Lower lobe of right lung (tissue), 2 donors: ENCODE results near the gene HOXC5. TPM values are rescaled to one million over a fixed set of nuclear protein-coding genes. Genes with fewer than 3 reads are reported as not detected.
"Not testable (repeated sequence)": the region's sequence is repeated elsewhere in the genome, so short reads cannot be mapped to it uniquely, and the experiment has no call there.

Source experiments
- ATAC-seq, 2 donors: fragments of 200-7000 bp; cut with Tn5 transposase; one replicate each; pipeline ENCODE4 v1.9.1; 2020 to 2022; ENCODE audit warnings: mild to moderate bottlenecking in 2 of 2, moderate library complexity in 2 of 2
- DNase-seq: peaks from one replicate; pipeline ENCODE4 v3.0.0-alpha.2; 2020
- H3K27ac ChIP-seq: fragments of 200-600 bp; one replicate; pipeline ENCODE4 v1.8.0; 2022
- H3K27me3 ChIP-seq: fragments of 200-600 bp; one replicate; pipeline ENCODE4 v1.8.0; 2022; ENCODE audit warnings: low read depth
- H3K36me3 ChIP-seq: fragments of 200-600 bp; one replicate; pipeline ENCODE4 v1.8.0; 2022; ENCODE audit warnings: mild to moderate bottlenecking
- H3K4me1 ChIP-seq: fragments of 200-600 bp; one replicate; pipeline ENCODE4 v1.8.0; 2022
- H3K4me3 ChIP-seq: fragments of 200-600 bp; one replicate; pipeline ENCODE4 v1.8.0; 2022; ENCODE audit warnings: mild to moderate bottlenecking
- H3K9me3 ChIP-seq: fragments of 200-600 bp; one replicate; pipeline ENCODE4 v1.8.0; 2022
- intact Hi-C: fragments of 100-400 bp; cut with DNase I; formaldehyde crosslinking; loops from one replicate; pipeline ENCODE4 v1.11.0; 2022
- total RNA-seq: library from RNA; stranded (reverse); fragmentation: NEBNext Ultra II Directional; extraction: Animal tissue kit (Norgen Biotek cat#: 25700); gene quantifications from one replicate; pipeline ENCODE4 v1.2.1, GENCODE V29; 2021
- TF ChIP-seq, protein P1 (sequence below): fragments of 200-600 bp; IDR thresholded peaks from one replicate; pipeline ENCODE4 v1.8.0; 2022; ENCODE audit warnings: antibody characterized with exemption, mild to moderate bottlenecking
- donor health status: DM: no; HTN: yes; CAD: no; lungs with severe emphysema.

HOXC5 gene
- total RNA-seq, 1 donor from 2014 or later: not detected

DNA sequence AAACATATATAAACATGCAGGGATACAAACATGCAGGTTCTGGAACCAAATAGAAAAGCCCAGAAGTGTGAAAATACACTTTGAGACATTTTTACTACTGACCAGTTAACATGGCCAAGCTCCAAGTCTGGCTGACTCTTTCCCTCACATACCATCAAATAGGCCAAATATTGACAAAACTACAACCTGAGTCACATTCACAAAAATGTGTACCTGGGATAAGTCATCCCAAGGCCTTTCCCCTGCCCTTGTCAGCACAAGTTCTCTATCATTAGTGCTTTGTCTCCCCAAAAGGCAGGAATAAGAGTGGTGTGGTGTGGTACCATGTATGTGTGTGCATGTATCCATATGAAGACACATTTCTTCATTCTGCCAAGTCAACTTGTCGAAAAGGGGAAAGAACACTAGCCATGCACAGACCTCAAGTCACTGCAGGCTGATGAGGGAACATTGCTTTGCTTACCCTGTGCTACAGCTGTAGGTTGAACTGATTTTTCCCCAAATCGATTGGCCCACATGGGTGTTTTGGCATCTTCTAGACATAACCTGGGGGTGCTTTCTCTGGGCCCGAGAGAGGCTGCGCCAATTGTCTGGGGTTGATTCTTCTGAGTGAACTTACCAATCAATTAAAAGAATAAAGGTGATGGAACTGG is 35.7 kb downstream of the HOXC5 start:
- DNase-seq (no peak), ATAC-seq (no peak)
- Histone ChIP-seq H3K27me3 (peaks cover 28% of the 10 kb centered on the region), H3K4me1 (no peaks in the 10 kb centered on the region), H3K27ac (no peak overlapping the region), H3K4me3 (no peak overlapping the region), H3K9me3 (no peaks in the 10 kb centered on the region), H3K36me3 (no peaks in the 10 kb centered on the region)
- TF ChIP-seq, protein P1, sequence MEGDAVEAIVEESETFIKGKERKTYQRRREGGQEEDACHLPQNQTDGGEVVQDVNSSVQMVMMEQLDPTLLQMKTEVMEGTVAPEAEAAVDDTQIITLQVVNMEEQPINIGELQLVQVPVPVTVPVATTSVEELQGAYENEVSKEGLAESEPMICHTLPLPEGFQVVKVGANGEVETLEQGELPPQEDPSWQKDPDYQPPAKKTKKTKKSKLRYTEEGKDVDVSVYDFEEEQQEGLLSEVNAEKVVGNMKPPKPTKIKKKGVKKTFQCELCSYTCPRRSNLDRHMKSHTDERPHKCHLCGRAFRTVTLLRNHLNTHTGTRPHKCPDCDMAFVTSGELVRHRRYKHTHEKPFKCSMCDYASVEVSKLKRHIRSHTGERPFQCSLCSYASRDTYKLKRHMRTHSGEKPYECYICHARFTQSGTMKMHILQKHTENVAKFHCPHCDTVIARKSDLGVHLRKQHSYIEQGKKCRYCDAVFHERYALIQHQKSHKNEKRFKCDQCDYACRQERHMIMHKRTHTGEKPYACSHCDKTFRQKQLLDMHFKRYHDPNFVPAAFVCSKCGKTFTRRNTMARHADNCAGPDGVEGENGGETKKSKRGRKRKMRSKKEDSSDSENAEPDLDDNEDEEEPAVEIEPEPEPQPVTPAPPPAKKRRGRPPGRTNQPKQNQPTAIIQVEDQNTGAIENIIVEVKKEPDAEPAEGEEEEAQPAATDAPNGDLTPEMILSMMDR: no peak
- intact Hi-C loops: no loop called here

GRCh38 chr12:54071942-54072341 is 39.1 kb downstream of the HOXC5 start:
- peaks cover 26% of the 10 kb centered on the region for H3K27me3 ChIP-seq
- H3K4me3 ChIP-seq: no peak overlapping the region
- H3K4me1 ChIP-seq: no peaks in the 10 kb centered on the region
- DNase-seq (no peak), ATAC-seq (no peak)
- H3K27ac ChIP-seq: no peak overlapping the region
- intact Hi-C loops: no loop called here
- H3K36me3 ChIP-seq: no peaks in the 10 kb centered on the region
- no peaks in the 10 kb centered on the region for H3K9me3 ChIP-seq
- TF ChIP-seq, protein P1: no peak

- H3K9me3 ChIP-seq: no peaks in the 10 kb centered on the region
- intact Hi-C loops: no loop called here
- TF ChIP-seq, protein P1: no peak
- ATAC-seq: no peak
- peaks cover 30% of the 10 kb centered on the region for H3K27me3 ChIP-seq
- H3K4me3 ChIP-seq: no peak overlapping the region
- no peaks in the 10 kb centered on the region for H3K4me1 ChIP-seq
- no peak overlapping the region for H3K27ac ChIP-seq
- H3K36me3 ChIP-seq: no peaks in the 10 kb centered on the region
- DNase-seq: no peak
Measured at GRCh38 chr12:54074308-54074707, 41.5 kb downstream of the HOXC5 start.

DNA sequence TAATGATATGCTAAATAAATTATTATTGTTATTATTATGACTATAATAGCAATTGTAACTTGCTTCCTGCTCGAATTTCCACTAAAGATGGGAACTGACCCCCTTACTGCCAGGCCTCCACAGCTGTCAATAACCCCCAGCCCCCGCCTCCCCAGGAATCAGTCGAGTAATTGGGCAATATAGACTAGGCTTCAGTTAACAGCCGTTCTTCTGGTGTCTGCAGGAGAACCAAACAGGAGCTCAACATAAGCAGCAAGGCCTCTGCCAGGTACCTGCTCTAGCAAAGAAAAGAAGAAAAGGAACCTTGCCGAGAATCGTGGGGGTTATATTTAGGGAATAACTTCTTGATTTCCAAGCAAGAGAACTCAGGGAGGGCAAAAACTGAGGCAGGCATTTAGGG is 42.6 kb downstream of the HOXC5 start:
- TF ChIP-seq, protein P1: no peak
- DNase-seq (no peak), ATAC-seq (no peak)
- Histone ChIP-seq H3K4me1 (no peaks in the 10 kb centered on the region), H3K27ac (no peak overlapping the region), H3K4me3 (no peak overlapping the region), H3K27me3 (peaks cover 30% of the 10 kb centered on the region), H3K36me3 (no peaks in the 10 kb centered on the region), H3K9me3 (no peaks in the 10 kb centered on the region)
- intact Hi-C loops: no loop called here

DNA sequence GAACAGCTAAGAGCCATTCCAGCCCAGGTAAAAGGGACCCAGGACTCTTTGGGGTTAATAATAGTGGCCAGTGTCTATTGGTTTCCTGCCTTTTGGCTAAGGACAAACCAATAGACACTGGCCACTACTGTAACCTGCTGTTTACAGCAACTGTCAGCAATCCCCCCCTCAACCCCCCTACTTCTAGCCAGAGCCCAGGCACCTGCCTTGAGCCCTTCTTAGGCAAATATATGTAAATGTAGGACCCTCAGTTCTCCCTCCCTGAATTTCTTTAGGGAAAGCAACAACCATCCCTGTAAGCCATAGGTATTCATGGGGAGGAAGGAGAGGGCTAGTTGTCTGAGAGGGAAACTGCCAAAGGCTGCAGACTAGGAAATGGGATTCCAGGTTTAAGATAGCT is 43.1 kb downstream of the HOXC5 start:
- TF ChIP-seq, protein P1: no peak
- Histone ChIP-seq H3K27me3 (peaks cover 25% of the 10 kb centered on the region), H3K4me3 (no peak overlapping the region), H3K27ac (no peak overlapping the region), H3K4me1 (no peaks in the 10 kb centered on the region), H3K9me3 (no peaks in the 10 kb centered on the region), H3K36me3 (no peaks in the 10 kb centered on the region)
- intact Hi-C loops: no loop called here
- ATAC-seq (no peak), DNase-seq (no peak)

GRCh38 chr12:54077843-54078242 is 45.0 kb downstream of the HOXC5 start:
- H3K27ac ChIP-seq, ATAC-seq, DNase-seq, H3K36me3 ChIP-seq, intact Hi-C loops, H3K4me3 ChIP-seq, H3K4me1 ChIP-seq, H3K9me3 ChIP-seq: not testable (repeated sequence)
- peaks cover 18% of the 10 kb centered on the region for H3K27me3 ChIP-seq

DNA sequence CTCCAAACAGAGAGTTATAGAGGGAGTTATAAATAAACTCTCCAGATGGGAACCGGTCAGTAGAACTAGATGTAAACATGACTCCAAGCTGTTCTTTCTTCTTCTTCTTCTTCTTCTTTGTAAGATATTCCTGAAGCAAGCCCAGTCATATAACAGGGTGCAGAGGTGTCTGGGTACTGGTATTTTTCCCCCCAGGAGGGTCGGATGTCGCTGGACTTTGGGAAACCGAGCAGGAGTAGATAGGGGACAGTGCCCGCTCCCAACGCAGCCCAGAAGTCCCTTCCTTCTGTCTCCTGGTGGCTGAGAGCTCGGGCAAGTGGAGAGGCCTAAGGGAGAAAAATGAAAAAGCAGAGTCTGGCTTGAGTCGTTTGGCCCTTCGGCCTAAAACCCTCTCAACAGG is 46.3 kb downstream of the HOXC5 start:
- intact Hi-C loops, H3K27ac ChIP-seq, ATAC-seq, H3K36me3 ChIP-seq, H3K4me3 ChIP-seq, H3K9me3 ChIP-seq, DNase-seq, H3K4me1 ChIP-seq, H3K27me3 ChIP-seq: not testable (repeated sequence)

- H3K4me3 ChIP-seq, H3K27ac ChIP-seq, H3K36me3 ChIP-seq, intact Hi-C loops, H3K4me1 ChIP-seq, H3K27me3 ChIP-seq, DNase-seq, H3K9me3 ChIP-seq, ATAC-seq: not testable (repeated sequence)
Measured at GRCh38 chr12:54080008-54080924, 47.4 kb downstream of the HOXC5 start.
